Loucy (cell line): ENCODE measurements around the gene INHA.

Experiments used
- CTCF ChIP-seq: fragments of 200-600 bp; sonication (generic); conservative IDR thresholded peaks from 2 replicates; pipeline ENCODE4 v1.5.1; 2014; ENCODE audit warnings: mild to moderate bottlenecking, antibody characterized with exemption, low read length
- EZH2phosphoT487 ChIP-seq: fragments of 200-600 bp; IDR thresholded peaks from 2 replicates; pipeline ENCODE4 v1.6.1; 2018; ENCODE audit warnings: antibody characterized with exemption, mild to moderate bottlenecking, moderate library complexity, borderline replicate concordance

- TF ChIP-seq CTCF: no peak
- no peak for TF ChIP-seq EZH2phosphoT487
Observed at GRCh38 chr2:219525533-219526232, 46.4 kb upstream of the INHA start.
